Ovary (tissue), 3 donors: Measurements from ENCODE around the gene ARVCF.

Experiments
- CTCF ChIP-seq, 3 donors: fragments of 450-650 bp in 2 of 3; fragments of 200-600 bp in 1 of 3; IDR thresholded peaks; one replicate each; pipeline versions ENCODE4 v1.5.1 to v1.8.0; 2016 to 2022; ENCODE audit warnings: antibody characterized with exemption in 3 of 3, mild to moderate bottlenecking in 1 of 3
- EP300 ChIP-seq: sonication (generic); formaldehyde crosslinking; IDR thresholded peaks from one replicate; pipeline ENCODE4 v1.6.1; 2017; ENCODE audit warnings: antibody characterized with exemption
- donor health status: DM: no; HTN: no; CAD: no.

DNA sequence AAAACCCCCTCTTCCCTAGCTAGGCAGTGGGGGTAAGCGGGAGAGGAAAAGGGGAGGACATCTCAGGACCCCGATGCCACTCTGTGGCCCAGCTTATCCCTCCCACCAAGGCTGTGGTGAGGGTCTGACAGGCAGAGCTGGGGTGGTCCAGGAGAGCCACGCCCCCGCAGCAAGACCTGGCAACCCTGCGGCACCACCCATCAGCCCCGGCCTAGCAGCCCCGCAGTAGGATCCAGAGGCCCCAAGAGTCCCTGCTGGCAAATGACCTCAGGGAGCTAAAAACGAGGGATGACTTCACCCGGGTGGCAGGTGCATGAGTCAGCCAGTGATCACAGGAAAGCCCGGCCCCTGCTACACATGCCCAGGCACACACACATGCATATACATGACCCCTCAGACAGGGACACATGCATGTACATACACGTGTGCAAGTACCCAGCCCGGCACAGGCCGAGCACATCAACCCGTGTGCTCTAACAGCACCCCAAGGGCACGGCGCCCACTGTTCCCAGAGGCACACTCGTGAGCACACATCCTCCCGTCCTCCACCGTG, 32.3 kb downstream of the ARVCF start:
- TF ChIP-seq CTCF (IDR thresholded peaks at IDR 0.05) (no peak), EP300 (no peak)
